ENCODE results near the gene RUNX2.

RUNX2 gene

DNA sequence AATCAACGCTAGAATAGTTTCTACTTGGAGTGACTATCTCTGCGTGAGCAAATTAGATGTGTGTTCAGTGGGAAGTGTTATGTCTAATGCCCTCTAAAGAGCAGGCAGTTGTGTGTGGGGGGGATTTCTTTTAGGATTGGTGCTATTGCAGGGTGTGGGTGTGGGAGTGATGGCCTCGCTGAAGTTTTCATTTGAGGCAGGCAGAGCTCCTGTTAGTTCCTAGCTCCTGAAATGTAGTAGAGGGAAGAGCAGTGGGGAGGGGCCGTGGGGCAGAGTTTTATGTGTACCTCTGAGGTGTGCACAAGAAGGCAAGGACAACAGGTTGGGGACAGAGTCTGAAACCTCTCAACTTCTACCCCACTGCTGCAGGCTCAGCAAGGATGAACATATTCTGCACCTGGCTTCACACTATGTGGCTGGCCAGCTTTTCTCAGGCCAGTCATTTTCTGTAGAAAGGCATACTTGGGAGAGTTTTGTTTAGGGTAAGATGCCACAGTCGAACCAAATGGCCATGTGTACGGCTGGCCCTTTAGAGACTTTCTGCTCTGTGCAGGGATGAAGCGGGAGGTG is 278.8 kb downstream of the RUNX2 start:
- no peak for DNase-seq (ENCODE audit: low read depth)
- H3K4me3 ChIP-seq (ENCODE audit: low read length), result no peak overlapping the region
- TF ChIP-seq, protein P1, sequence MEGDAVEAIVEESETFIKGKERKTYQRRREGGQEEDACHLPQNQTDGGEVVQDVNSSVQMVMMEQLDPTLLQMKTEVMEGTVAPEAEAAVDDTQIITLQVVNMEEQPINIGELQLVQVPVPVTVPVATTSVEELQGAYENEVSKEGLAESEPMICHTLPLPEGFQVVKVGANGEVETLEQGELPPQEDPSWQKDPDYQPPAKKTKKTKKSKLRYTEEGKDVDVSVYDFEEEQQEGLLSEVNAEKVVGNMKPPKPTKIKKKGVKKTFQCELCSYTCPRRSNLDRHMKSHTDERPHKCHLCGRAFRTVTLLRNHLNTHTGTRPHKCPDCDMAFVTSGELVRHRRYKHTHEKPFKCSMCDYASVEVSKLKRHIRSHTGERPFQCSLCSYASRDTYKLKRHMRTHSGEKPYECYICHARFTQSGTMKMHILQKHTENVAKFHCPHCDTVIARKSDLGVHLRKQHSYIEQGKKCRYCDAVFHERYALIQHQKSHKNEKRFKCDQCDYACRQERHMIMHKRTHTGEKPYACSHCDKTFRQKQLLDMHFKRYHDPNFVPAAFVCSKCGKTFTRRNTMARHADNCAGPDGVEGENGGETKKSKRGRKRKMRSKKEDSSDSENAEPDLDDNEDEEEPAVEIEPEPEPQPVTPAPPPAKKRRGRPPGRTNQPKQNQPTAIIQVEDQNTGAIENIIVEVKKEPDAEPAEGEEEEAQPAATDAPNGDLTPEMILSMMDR (conservative IDR thresholded peaks at IDR 0.05; ENCODE audit: low read length), result no peak

DNA sequence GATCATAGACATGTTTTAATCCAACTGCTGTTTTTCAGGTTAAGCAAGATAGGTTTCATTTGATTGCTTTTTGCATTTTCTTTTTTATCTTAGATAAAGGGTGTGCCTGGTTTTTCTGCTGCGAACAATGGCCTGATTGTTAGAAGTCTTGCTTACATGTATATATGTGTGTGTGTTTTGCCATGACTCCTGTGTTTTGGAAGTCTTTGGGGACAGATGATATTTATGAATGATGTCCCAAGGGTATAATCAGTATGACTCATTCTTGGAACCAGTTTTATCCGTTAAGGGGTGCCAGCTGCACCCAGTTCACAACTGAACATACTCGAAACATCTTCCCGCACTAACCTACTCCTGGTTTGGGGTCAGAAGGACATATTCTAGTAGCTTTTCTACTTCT is 279.7 kb downstream of the RUNX2 start:
- TF ChIP-seq, protein P1 (conservative IDR thresholded peaks at IDR 0.05; ENCODE audit: low read length), result no peak
- peak; percentile 56 for DNase-seq (ENCODE audit: low read depth)
- no peak overlapping the region for H3K4me3 ChIP-seq (ENCODE audit: low read length)

DNA sequence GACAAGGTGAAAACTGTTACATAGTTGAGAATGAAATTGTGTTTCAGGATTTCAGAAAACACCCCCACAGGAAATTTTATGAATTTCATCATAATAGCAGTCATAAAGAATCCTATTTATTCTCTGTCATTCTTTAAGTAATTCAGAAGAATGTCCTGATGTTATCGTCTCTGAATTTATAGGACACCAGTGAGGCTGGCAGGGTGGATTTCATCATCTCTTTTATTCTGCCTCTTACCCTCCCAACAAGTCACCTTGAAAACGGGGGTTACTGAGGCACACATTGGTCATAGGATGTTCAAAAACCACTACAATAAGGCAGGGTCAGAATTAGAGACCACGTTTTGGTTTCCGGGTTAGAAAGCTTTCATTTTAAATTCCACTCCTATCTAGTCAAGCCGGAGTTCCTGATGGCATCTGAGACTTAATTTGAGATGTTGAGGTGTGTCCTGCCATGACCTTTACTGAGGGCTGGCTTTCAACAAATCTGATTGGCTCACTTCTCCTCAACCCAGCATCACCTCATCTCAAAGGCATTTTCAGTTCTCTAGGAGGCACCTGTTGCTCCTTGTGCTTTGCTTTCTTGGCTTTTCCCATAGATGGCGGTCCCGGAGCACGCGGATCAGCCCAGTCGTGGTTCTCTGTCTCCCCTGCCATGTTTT is 280.3 kb downstream of the RUNX2 start:
- TF ChIP-seq, protein P1 (conservative IDR thresholded peaks at IDR 0.05; ENCODE audit: low read length), result no peak
- peak; percentile 56 for DNase-seq (ENCODE audit: low read depth)
- H3K4me3 ChIP-seq (ENCODE audit: low read length), result no peak overlapping the region

DNA sequence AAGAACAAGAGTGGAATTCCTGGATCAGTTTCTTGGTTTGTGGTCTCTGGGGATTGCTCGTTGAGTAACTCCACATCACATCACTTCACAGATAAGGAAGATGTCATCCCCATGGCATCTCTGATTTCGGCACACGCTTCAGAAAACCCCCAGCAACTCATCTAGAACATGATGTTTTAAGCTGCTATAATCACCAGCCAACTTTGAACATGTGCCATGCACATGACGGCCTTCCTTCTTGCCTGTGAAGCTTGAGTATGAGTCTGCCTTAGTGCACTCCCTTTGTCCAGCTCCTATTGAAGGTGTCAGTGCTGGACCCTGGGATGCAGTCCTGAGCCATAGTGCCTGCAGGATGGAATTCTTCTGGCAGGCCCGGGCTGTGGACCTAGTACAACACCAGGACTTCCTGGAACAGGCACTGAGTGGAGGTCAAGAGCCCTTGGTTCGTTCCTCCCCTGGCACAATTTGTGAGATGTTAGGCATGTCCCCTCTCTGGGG is 281.1 kb downstream of the RUNX2 start:
- no peak overlapping the region for H3K4me3 ChIP-seq (ENCODE audit: low read length)
- TF ChIP-seq, protein P1 (conservative IDR thresholded peaks at IDR 0.05; ENCODE audit: low read length), result no peak
- peak; percentile 99 for DNase-seq (ENCODE audit: low read depth)

DNA sequence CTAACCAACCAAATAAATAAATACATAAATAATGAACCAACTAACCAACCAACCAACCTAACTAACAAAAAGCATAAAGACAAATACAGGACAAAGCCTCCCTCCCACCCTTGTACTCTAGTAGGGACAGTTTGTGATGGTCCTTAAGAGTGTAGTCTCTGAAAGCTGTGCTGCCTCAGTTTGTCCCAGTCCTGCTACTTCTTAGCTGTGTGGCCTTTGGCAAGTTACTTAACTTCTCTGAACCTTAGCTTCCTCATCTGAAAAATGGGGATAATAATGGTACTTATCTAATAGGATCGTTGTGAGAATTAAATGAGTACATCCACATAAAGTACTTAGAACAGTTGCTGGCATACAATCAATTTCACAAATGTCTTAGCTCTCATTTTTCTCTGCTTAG is 282.2 kb downstream of the RUNX2 start:
- no peak for DNase-seq (ENCODE audit: low read depth)
- TF ChIP-seq, protein P1 (conservative IDR thresholded peaks at IDR 0.05; ENCODE audit: low read length), result no peak
- no peak overlapping the region for H3K4me3 ChIP-seq (ENCODE audit: low read length)

DNA sequence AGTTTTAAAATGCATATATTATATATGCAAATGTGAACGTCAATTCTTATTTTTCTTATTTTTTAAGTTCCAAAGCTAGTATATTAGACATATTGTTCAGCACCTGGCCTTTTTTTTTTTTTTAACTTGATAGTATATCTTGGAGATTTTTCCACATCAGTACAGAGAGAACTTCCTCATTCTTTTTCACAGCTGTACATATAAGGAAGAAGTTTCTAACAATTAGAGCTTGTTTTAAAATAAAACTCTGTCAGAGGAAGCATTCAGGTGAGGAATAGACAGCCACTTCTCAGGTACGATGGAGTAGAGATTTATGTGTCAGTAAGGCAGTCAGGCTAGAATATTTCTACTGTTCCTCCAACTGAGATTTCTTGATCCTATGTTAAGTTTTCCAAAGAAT is 282.7 kb downstream of the RUNX2 start:
- H3K4me3 ChIP-seq (ENCODE audit: low read length), result no peak overlapping the region
- TF ChIP-seq, protein P1 (conservative IDR thresholded peaks at IDR 0.05; ENCODE audit: low read length), result no peak
- DNase-seq (ENCODE audit: low read depth), result no peak

DNA sequence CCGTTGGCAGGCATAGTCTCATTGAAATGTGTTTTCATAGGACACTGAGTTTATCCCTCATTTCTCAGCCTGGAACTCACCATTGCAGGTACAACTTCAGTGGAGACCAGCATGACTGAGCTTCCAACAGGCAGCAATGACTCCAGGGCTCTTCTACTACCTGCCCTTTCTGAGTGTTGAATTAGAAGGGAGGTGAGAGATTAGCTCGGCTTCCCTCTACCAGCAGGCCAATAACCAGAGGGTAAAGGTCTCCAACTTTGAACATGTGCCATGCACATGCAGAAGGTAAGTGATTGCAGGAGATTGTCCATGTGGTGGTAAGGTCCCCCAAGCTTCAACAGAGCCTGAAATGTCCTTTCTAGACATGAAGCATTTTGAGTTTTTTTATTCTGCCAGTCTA is 283.4 kb downstream of the RUNX2 start:
- TF ChIP-seq, protein P1 (conservative IDR thresholded peaks at IDR 0.05; ENCODE audit: low read length), result no peak
- DNase-seq (ENCODE audit: low read depth), result no peak

More for the DNA sequence above, 283.4 kb downstream of the RUNX2 start:
- H3K4me3 ChIP-seq (ENCODE audit: low read length), result no peak overlapping the region

All from AG10803 (cell line).